ENCODE data around the gene MMD.
"Not testable (repeated sequence)": the region's sequence is repeated elsewhere in the genome, so short reads cannot be mapped to it uniquely, and the experiment has no call there.

Gene MMD

GRCh38 chr17:55421179-55421934, at the start of gene MMD:
TSS of gene MMD (minus strand) at chr17:55421835. CDS start at chr17:55421695, 140 bp downstream.
- DNase-seq: peak; percentile 26

DNA sequence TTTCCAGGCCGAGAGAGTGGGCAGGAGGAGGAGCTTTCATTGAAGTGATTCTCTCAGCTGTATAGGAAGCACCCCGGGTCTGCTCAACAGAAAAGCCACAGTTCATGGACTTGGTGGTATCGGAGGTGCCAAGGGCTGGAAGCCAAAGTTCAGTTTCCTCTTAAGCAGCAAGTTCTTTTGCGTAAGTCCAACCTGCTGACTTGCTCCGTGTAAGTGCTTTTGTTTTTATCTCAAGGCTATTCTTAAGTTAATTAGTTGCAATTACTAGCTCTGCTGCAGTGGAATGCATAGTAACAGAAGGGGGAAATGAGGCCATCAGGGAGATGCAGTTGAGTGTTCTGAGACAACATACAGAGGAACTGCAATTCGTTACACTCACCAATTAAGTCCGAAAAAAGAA, 45.0 kb upstream of the MMD start:
- no peak for DNase-seq

- DNase-seq: not testable (repeated sequence)
Measured at GRCh38 chr17:55465771-55466170, 44.1 kb upstream of the MMD start.

DNA sequence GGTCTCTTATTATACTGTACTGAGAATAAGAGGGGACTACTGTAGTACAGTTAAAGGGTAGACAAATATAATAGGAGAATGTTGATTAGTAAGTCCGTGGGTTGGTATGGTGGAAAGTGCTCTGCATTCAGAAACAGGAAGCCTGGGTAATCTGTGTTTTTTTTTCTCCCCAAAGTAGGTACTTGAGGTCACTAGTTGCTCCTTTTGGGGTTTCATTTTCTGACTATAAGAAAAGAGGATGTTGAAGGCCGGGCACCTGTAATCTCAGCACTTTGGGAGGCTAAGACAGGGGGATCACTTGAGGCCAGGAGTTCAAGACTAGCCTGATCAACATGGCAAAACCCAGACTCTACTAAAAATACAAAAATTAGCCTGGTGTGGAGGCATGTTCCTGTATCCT, 42.0 kb upstream of the MMD start:
- no peak for DNase-seq

- no peak for DNase-seq
Measured at GRCh38 chr17:55462711-55463110, 41.1 kb upstream of the MMD start.

GRCh38 chr17:55462234-55462633, 40.6 kb upstream of the MMD start:
- no peak for DNase-seq

GRCh38 chr17:55458978-55459377, 37.3 kb upstream of the MMD start:
- DNase-seq: no peak

DNA sequence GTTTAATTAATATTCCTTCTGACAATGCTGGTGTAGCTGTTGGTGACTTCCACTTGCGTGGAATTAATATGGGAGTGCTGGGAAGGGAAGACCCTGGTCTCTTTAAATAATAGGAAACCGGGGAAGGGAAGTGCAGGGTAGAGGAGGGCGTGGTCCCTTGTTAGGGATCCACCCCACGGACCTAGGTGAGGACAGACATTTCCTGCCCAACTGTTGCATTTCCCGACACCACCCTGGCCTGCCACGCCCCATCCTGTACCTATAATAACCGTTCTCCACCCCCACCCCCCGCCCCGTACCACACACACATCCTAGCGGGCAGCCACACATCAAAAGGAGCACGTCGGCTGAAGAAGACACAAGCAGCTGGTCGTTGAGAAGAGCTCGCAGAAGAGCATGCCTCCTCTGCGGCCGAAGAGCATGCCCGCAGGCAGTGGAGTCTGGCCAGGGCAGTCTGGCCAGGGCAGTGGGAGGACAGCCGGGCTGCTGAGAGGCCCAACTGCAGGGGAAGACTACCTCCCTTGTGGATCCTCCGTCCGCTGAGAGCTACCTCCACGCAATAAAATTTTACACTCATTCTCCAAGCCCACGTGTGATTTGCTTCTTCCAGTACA, 36.8 kb upstream of the MMD start:
- no peak for DNase-seq

GRCh38 chr17:55456307-55457240, 34.9 kb upstream of the MMD start:
- no peak for DNase-seq

GRCh38 chr17:55454906-55455474, 33.4 kb upstream of the MMD start:
- DNase-seq: no peak

DNA sequence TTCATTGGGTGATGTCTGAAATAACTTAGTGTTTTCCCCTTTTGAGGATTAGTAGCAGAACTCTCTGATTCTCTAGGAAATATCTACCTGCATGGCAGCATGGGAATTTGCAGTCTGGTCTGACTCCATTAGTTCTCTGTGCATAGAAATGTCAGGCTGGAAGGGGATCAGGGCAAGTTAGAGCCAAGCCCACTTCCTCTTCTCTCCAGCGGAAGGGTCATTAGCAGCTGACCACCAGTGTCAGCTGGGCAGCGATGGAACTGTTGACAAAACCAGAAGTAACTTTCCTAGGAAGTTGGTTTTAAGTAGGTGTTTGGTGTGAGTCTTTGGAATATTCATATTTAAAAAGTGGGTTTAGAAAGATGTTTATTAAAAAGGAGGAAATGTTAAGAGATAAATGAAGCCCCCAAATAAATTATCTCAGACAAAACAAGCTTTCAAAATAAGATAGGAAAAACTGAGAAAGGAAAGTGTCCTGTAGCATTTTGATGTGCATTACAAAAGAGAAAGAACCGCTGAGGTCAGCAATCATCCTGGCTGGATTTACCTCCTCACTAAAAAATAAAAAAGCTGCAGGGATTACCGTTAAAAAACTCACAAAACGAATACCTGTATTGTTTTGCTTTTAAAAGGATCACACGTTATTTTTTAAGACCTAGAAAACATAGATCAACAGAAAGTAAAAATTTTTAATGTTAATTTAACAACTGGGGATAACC, 32.4 kb upstream of the MMD start:
- DNase-seq: no peak

DNA sequence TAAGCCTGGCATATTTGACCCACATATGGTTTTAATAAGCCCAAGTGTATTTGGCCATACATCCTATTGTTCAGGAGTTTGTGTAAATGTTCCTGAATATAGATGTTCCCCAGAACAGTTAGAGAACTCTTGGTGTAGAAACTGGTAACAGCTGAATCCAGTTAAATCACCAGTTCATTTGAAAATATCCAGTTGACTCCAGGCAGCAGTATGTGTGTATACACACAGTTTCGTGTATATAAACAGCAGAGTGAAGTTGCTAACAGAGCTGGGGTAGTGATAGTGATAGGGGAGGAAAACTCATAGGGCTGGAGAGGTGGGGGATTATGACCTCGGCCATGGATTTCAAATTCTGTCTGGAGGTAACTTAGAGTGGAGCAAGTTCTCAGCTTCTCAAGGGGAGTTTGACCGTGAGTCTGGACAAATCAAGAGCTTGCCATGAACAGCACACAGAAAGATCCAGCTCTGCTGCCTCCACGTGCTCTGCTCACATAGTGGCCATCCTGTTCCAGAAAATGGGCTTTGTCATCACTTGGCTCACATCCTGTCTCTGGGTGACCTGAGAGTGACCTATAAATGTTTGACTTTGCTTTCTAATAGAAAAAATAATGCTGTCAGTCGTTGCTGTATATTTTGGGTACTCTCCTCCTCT, 30.6 kb upstream of the MMD start:
- peak; percentile 50 for DNase-seq

DNA sequence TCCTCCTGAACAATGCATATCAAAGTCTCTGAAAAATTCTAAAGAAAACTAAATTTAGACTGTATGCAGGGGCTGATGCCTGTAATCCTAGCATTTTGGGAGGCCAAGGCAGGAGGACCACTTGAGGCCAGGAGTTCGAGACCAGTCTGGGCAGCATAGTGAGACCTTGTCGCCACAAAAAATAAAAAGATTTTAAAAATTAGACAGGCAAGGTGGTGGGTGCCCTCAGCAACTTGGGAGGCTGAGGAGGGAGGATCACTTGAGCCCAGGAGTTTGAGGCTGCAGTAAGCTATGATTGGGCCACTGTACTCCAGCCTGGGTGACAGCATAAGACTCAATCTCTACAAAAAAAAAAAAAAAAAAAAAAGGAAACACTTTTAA, 30.1 kb upstream of the MMD start:
- DNase-seq: no peak

DNA sequence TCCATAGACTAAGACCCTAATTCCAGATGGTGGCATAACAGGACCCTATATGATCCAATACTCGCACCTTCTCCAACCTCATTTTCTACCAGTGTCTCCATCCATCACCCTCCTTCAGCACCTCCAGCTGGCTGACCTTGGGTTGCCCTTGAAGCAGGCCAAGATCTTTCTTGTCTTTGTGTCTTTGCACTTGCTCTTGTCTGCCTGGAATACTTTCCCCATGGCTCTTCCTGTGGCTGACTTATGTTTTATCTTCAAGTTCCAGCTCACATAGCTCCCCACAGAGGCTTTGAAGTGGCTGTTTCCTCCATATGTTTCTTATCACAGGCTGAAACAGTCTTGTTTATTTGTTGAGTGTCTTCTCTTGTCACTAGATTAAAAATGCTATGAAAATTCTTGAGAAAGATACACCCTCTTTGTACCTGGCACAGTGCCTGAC, 29.6 kb upstream of the MMD start:
- DNase-seq: peak; percentile 96

GRCh38 chr17:55450232-55450825, 28.7 kb upstream of the MMD start:
- DNase-seq: peak; percentile 55

DNA sequence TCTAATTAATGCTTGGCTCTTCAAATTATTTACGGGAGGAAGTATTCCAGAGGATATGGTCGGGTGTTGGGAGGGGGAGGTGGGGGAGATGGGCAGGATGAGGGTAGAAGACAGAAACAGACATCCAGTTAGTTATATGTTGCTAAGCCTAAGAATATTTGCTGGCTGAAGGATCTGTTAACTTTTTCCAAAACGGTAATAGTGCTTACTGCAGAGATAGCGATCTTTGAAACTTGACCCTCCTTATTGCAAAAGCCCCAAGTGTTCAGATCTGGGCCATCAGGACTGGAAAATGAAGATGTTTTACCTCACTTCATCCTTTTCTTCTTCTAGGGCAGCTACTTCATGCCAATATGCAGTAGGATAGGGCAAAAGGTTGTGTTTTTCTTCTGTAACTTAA, 27.0 kb upstream of the MMD start:
- DNase-seq: peak; percentile 49

DNA sequence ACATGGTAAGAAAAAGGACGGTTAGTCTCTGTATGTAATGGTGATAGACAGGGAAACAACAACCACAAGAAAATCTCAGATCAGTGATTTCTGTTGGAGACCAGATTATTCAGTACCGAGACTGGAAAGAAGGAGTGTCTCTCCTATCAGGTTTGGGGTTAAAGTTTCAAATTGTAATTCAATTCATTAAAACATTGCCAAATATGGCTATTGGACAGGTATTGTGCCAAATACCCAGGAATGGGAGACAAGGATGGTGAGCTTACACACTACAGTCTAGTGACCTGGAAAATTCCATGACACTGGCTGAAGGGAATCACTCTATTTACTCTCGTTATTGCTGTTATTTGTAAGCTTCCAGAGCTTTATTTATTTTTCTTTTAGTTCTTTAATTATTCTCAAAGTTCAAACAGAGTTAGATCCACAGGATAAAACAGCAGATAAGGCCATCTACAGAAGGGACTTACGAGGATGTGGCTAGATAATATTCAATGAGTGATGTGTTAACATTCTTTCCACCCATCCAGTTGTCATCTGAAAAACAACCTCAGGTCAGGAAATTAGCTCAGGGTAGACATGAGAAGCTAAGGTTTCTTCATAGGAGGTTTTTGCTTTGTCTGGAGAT, 25.1 kb upstream of the MMD start:
- DNase-seq: no peak

DNA sequence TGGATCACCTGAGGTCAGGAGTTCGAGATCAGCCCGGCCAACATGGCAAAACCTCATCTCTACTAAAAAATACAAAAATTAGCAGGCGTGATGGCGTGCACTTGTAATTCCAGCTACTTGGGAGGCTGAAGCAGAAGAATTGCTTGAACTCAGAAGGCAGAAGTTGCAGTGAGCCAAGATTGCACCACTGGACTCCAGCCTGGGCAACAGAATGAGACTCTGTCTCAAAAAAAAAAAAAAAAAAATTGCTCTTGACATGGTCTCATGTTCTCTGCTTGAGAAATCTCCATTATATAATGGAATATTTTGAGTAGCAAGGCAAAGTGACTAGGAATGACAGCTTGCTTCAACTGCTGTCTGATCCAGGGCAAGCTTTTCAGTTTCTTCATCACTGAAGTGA, 24.4 kb upstream of the MMD start:
- DNase-seq: not testable (repeated sequence)

DNA sequence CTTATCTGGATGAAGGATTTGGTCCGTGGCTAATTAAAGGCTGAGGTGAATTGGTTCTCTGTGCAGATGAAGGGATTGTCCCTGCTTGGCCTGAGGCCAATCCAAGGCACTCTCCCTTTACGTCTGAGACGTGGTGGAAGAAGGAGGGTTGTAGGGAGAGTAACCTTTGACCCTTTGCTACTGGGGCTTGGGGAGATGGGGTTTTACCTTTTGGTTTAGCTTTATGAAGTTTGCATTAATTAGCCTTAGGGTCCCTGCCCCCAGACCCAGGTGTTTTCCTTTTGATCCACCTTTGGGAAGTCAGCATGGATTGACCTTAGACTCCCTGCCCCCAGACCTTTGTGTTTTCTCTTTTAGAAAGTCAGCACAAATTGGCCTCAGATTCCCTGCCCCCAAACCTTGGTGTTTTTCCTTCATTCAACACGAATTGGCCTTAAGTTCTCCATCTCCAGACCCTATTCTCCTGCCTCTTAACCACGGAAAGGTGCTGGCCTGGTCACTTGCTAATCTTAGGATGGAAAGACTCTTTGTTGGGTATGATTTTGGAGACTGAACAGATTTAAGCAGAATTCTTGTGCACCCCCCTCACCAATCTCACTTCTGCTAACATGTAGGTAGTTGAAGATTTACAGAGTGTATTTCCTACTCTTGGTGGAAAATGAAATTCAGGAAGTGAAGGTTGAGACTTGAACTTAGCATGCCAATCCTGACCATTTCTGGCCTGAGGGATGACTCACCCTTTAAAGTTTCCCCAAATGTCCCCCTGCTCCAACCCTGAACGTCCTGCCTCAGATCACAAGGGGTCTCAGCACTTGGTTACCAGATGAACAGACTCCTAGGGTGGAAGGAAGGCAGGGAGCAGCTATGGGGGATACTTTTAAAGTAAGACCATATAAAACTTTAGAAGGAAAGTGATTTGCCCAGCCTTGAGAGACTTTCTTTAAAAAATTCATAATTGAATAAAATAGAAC, 23.1 kb upstream of the MMD start:
- no peak for DNase-seq

DNA sequence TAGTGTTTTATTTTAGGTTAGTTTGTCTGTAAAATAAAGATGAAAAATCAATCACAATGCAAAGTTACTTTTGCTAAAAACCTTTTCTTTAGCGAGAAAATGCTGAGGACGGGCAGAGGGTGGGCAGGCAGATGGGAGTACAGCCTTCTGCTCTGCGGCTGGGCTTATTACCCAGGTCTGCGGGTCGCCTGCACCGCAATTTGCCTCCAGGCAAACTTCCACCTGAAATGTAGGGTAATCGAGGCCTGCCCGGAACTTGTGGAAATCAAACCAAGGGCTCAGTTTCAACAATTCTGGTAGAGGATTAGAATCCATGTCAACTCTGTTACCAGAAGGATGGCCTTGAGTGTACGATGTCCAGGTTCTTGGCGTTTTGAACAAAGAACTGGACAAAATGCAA, 22.3 kb upstream of the MMD start:
- no peak for DNase-seq

All from hematopoietic multipotent progenitor cell treated with erythropoietin and hydrocortisone succinate and interleukin-3 and kit ligand, for 6 days (in vitro differentiated cells).